Measurements from ENCODE around the gene GPX1.
"Not testable (repeated sequence)": the region's sequence is repeated elsewhere in the genome, so short reads cannot be mapped to it uniquely, and the experiment has no call there.

The GPX1 gene

DNA sequence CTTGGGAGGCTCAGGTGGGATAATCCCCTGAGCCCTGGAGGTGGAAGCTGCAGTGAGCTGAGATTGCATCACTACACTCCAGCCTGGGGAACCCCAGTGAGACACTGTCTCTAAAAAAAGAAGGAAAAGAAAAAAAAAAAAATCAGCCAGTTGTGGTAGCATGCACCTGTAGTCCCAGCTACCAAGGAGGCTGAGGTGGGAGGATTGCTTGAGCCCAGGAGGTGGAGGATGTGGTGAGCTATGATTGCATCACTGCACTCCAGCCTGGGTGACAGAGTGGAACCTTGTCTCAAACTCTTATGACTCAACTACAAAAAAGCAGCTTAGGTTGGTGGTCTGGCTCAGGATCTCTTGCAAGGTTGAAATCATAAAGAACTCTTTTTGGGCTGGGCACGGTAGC is 19.3 kb upstream of the GPX1 start:
- Mint-ChIP-seq H3K36me3 (peaks cover 11% of the 10 kb centered on the region), H3K9me3 (no peaks in the 10 kb centered on the region), H3K4me3 (peak overlapping the region; percentile 62), H3K4me1 (peaks cover 54% of the 10 kb centered on the region), H3K27ac (peak overlapping the region; percentile 82), H3K27me3 (no peaks in the 10 kb centered on the region)

DNA sequence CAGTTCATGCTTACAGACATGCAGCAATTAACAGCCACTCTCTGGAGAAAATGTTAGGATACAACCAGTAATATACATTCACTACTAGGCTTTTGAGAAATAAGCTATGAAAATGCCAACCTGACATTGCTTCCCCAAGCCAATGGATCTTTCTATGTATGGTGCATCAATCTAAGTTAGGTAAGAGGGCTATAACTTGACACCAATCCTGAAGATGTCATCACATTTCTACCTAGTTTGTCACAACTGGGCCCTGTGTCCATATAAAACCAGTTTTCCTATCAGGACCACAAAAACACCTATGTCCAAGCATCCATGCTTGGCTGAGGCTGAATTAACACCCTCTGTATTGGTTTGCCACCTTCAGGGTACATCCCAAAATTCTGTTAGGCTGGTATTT is 13.8 kb upstream of the GPX1 start:
- Mint-ChIP-seq H3K27me3 (no peaks in the 10 kb centered on the region), H3K4me1 (peaks cover 27% of the 10 kb centered on the region), H3K36me3 (peaks cover under 1% of the 10 kb centered on the region), H3K27ac (no peak overlapping the region), H3K4me3 (no peak overlapping the region), H3K9me3 (no peaks in the 10 kb centered on the region)

DNA sequence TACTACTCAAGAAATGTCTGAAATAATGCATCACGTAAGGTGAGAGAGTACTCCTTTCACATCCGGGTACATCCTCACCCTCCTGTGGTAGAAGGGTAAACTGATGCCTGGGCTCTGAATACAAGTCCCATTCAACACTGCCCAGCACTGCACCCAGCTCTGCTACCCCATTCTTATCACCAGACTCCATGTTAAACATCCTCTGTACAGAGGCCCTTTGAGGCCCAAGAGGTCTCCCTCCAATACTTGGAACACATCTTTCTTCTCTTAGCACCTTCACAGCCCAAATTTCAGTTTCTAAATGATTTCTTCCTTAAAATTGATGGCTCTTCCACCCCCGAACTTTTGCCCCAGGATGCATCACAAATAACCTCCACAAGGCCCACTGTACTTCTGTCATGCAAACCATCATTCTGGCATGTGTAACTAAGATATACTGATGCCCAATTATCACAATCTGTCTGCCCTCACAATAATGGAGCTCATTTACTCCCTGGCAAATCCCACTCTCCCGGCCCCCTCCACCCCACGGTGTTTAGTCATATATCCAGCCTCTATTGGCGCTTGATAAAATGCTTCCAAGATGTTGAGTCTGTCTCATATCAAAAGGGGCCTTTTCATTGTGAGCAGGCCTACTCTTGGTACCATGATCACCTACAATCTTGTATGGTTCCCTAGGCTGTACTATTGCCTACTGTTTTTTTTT is 12.6 kb upstream of the GPX1 start:
- peaks cover 21% of the 10 kb centered on the region for H3K4me1 Mint-ChIP-seq
- H3K9me3 Mint-ChIP-seq, result no peaks in the 10 kb centered on the region
- no peaks in the 10 kb centered on the region for H3K27me3 Mint-ChIP-seq
- no peaks in the 10 kb centered on the region for H3K36me3 Mint-ChIP-seq
- H3K4me3 Mint-ChIP-seq, result no peak overlapping the region
- H3K27ac Mint-ChIP-seq, result peak overlapping the region; percentile 14

DNA sequence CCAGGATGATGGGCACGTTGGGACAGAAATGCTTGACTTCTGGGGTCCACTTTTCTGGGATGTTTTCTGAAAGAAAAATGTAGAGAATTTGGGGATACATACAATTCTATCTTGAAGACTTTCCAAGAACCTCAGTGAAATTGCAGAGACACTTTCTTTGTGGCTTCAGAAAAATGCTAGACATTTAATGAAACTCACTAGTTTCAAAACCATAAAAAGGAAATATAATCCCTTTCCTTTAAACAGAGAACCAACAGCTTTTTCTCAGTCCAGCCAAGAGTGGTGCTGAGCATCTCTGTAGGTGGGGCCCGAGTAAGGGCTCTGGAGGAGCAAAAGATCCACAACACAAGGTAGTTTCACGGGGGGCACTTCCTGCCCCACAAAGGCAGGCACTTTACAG is 4.4 kb upstream of the GPX1 start:
- H3K36me3 Mint-ChIP-seq, result peaks cover 5% of the 10 kb centered on the region
- peaks cover 7% of the 10 kb centered on the region for H3K4me1 Mint-ChIP-seq
- H3K27me3 Mint-ChIP-seq, result no peaks in the 10 kb centered on the region
- no peak overlapping the region for H3K4me3 Mint-ChIP-seq
- no peaks in the 10 kb centered on the region for H3K9me3 Mint-ChIP-seq
- peak overlapping the region; percentile 87 for H3K27ac Mint-ChIP-seq

DNA sequence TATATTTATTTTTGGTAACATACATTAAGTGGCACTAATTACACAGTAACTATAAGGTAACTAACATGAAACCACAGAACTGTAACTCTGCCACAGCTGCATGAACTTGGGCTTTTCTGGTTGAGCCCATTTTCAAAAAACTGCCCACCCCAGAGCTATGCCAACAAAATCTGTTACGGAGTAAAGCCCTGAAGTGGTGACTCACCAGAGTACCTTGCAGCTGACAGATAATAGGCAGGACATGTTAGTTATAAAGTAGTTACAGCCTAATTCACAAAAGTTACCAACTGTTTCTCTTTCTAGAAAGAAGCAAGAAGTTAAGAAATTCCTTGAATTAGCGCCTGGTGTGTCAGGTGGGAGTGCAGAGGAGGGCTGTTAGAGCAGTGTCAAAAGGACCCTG is 1.5 kb upstream of the GPX1 start:
- Mint-ChIP-seq H3K9me3 (no peaks in the 10 kb centered on the region), H3K4me3 (no peak overlapping the region), H3K27ac (peak overlapping the region; percentile 30), H3K4me1 (peaks cover 19% of the 10 kb centered on the region), H3K27me3 (no peaks in the 10 kb centered on the region), H3K36me3 (peaks cover 11% of the 10 kb centered on the region)

DNA sequence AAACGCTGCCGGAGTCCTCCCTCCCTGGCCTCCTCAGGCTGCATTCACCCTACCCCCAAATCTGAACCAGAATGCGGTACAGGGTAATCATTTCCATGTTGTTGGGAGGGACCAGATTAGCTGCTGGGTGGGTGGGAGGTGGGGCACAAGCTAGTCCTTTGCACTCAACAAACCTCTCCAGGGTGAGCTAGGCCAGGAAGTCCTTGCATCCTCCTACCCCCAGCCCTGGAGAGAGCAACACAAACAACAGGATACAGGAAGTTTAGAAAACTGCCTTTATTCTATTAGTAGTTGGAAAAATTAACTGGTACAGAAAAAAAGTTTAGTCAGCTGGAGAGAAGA is 702 bp upstream of the GPX1 start:
- Mint-ChIP-seq H3K27ac (peak overlapping the region; percentile 92), H3K27me3 (no peaks in the 10 kb centered on the region), H3K9me3 (no peaks in the 10 kb centered on the region), H3K4me1 (peaks cover 19% of the 10 kb centered on the region), H3K4me3 (peak overlapping the region; percentile 96), H3K36me3 (peaks cover 11% of the 10 kb centered on the region)

DNA sequence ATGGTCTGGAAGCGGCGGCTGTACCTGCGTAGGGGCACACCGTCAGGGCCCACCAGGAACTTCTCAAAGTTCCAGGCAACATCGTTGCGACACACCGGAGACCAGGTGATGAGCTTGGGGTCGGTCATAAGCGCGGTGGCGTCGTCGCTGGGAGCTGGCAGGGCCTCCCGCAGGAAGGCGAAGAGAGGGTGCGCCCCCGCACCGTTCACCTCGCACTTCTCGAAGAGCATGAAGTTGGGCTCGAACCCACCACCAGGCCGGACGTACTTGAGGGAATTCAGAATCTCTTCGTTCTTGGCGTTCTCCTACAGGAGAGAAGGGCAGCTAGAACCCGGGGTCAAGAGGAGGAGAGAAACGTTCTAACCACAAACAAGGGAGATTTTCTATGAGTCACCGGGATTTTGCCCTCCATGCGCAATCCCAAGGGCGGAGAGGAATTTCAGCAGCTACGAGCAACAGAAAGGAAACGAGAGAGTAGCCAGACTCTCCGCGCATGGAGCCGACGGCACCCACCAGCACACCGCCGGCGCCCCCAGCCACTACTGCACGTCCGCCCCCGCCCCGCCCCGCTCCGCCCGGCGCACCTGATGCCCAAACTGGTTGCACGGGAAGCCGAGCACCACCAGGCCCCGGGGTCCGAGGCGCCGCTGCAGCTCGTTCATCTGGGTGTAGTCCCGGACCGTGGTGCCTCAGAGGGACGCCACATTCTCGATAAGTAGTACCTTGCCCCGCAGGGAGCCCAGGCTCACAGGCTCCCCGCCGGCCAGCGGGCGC is 523 bp downstream of the GPX1 start:
- Mint-ChIP-seq H3K4me1 (peaks cover 19% of the 10 kb centered on the region), H3K4me3 (peak overlapping the region; percentile 96), H3K27ac (peak overlapping the region; percentile 94), H3K36me3 (peaks cover 10% of the 10 kb centered on the region)
- H3K27me3 Mint-ChIP-seq, H3K9me3 Mint-ChIP-seq: not testable (repeated sequence)

DNA sequence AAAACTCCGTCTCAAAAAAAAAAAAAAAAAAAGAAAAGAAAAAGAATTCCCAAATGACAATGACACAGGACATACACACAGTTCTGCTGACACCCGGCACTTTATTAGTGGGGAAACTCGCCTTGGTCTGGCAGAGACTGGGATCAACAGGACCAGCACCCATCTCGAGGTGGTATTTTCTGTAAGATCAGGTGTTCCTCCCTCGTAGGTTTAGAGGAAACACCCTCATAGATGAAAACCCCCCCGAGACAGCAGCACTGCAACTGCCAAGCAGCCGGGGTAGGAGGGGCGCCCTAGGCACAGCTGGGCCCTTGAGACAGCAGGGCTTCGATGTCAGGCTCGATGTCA is 1.1 kb downstream of the GPX1 start:
- not testable (repeated sequence) for H3K9me3 Mint-ChIP-seq, H3K27me3 Mint-ChIP-seq, H3K36me3 Mint-ChIP-seq
- Mint-ChIP-seq H3K4me1 (peaks cover 19% of the 10 kb centered on the region), H3K4me3 (peak overlapping the region; percentile 96), H3K27ac (peak overlapping the region; percentile 94)

DNA sequence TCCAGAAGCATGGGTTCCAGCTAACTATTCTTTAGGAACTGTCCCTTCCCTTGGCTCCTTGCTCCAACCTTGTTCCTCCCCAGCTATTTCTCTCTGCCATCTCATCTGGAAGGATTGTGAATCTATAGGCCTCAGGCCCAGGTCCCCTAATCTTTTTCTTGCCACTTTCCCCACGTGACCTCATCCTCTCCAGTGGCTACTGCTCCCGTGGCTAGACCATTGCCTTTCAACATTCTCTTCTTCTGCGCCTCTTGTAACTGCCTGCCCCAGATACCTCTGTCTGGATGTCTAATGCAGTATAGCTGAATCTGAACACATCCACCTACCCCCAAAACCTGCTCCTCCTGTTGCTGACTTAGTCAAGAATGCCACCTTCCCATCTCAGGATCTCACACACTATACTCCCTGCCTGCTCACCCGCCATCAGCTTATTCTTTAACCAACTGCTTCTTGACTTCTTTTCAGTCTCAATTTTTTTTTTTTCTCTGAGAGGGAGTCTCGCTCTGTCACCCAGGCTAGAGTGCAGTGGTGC is 5.2 kb downstream of the GPX1 start:
- H3K27me3 Mint-ChIP-seq, result no peaks in the 10 kb centered on the region
- peaks cover 5% of the 10 kb centered on the region for H3K36me3 Mint-ChIP-seq
- H3K4me3 Mint-ChIP-seq, result no peak overlapping the region
- H3K27ac Mint-ChIP-seq, result no peak overlapping the region
- no peaks in the 10 kb centered on the region for H3K9me3 Mint-ChIP-seq
- H3K4me1 Mint-ChIP-seq, result peaks cover 14% of the 10 kb centered on the region

DNA sequence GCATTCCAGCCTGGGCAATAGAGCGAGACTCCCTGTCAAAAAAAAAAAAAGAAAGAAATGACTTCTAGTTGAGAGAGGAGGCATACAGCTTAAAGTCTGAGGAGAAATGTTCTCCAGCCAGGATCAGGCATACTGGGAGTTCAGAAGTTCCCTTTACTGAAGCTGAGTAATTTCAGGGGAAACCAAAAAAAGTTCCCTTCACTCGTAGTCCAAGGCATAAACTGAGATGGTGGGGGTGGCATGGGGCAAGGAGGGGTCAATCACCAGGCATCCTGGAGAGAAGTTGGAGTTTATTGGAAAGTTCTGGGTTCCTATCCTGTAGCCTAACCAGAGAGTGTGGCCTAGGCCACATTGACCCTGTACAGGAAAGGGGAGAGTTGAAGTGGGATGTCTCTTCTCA is 5.9 kb downstream of the GPX1 start:
- H3K27ac Mint-ChIP-seq, result no peak overlapping the region
- H3K27me3 Mint-ChIP-seq, result no peaks in the 10 kb centered on the region
- H3K4me3 Mint-ChIP-seq, result no peak overlapping the region
- H3K9me3 Mint-ChIP-seq, result no peaks in the 10 kb centered on the region
- H3K36me3 Mint-ChIP-seq, result peaks cover 5% of the 10 kb centered on the region
- peaks cover 9% of the 10 kb centered on the region for H3K4me1 Mint-ChIP-seq

DNA sequence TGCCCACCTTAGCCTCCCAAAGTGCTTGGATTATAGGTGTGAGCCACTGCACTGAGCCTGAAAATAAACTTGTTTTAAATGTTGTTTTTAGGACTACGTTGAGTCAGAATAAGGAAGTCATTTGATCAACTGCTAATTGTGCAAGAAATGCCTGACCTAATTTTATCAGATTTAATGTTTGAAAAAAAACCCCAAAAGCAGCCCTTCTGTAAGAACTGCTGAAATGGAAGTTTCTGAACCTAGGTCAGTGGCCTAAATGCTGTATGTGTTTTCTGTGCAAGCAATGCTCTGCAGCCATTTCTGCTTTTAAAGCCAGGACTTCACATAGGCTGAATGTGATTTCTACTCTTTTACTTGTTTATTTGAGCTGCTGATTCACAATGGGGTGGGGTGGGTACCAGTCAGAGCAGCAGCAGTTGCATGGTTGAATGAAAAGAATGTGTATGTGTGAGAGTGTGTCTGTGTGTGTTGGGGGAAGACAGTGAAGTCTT is 6.6 kb downstream of the GPX1 start:
- H3K9me3 Mint-ChIP-seq, result no peaks in the 10 kb centered on the region
- no peak overlapping the region for H3K4me3 Mint-ChIP-seq
- no peak overlapping the region for H3K27ac Mint-ChIP-seq
- peaks cover 5% of the 10 kb centered on the region for H3K36me3 Mint-ChIP-seq
- H3K4me1 Mint-ChIP-seq, result peaks cover 11% of the 10 kb centered on the region
- no peaks in the 10 kb centered on the region for H3K27me3 Mint-ChIP-seq

DNA sequence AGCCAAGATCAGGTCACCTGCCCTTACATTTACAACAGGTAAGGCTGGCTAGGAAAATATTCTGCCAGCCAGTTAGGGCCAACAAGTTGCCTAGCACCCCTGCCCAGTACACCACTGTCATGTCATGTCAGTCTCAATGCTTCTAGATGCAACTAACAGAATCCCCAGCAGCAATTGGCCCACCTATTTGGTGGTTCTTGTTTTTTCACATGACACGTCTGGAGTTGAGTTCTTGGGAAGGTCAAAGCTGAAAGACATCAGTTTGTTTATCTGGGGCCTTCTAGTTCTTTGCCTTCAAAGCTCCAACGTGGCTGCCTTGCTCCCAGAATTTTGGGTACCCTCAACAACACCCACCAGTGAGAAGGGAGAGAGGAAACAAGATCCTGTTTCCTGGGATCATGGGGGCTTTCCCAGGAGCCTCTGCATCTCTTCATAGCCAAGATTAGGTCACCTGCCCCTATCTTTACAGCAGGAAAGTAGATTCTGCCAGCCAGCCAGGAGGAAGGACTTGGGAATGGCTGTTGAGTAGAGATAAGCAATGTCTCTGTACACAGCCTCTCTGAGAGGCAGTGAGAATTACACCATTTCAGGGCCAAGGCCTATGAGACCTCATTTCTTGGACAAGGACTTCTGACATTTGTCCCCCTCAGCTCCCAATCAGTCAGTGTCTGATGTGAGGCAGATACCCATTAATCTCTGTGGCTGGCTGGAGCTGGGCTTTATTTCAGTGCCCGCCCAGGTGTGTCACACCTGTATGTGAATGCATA is 8.6 kb downstream of the GPX1 start:
- H3K27me3 Mint-ChIP-seq, result no peaks in the 10 kb centered on the region

DNA sequence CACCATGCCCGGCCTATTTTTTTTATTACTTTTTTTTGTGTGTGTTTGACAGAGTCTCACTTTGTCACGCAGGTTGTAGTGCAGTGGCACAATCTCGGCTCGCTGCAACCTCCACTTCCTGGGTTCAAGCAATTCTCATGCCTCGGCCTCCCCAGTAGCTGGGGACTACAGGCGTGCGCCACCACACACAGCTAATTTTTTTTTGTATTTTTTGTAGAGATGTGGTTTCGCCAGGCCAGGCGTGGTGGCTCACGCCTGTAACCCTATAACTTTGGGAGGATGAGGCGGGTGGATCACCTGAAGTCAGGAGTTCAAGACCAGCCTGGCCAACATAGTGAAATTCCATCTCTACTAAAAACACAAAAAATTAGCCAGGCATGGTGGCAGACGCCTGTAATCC is 9.8 kb downstream of the GPX1 start:
- not testable (repeated sequence) for H3K9me3 Mint-ChIP-seq, H3K36me3 Mint-ChIP-seq, H3K4me3 Mint-ChIP-seq, H3K27me3 Mint-ChIP-seq, H3K27ac Mint-ChIP-seq
- H3K4me1 Mint-ChIP-seq, result peaks cover 15% of the 10 kb centered on the region

More for the DNA sequence above, 8.6 kb downstream of the GPX1 start:
- Mint-ChIP-seq H3K27ac (no peak overlapping the region), H3K4me3 (no peak overlapping the region), H3K9me3 (no peaks in the 10 kb centered on the region), H3K36me3 (no peaks in the 10 kb centered on the region), H3K4me1 (peaks cover 15% of the 10 kb centered on the region)

DNA sequence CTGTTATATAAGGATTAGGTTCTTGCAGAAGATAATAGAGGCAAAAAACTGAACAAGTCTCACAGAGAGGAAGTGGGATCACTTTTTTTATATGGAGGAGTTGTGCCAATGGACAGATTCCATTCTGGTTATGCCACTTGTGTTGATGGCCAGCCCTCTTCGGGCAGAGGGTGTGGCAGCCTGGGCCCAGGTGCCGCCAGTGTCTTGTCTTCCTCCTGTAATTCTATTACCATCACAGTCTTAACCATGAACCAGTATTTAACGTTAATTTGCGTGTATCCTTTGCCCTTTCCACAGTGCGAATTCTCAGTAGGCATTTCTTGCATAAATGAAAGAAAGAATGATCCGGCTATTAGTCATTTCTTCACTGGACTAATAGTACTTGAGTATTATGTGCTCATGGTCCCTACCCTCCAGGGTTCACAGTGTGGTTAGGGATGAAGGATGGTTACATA is 11.3 kb downstream of the GPX1 start:
- Mint-ChIP-seq H3K36me3 (no peaks in the 10 kb centered on the region), H3K27me3 (no peaks in the 10 kb centered on the region), H3K4me1 (peaks cover 22% of the 10 kb centered on the region), H3K27ac (peak overlapping the region; percentile 72), H3K4me3 (no peak overlapping the region), H3K9me3 (no peaks in the 10 kb centered on the region)

DNA sequence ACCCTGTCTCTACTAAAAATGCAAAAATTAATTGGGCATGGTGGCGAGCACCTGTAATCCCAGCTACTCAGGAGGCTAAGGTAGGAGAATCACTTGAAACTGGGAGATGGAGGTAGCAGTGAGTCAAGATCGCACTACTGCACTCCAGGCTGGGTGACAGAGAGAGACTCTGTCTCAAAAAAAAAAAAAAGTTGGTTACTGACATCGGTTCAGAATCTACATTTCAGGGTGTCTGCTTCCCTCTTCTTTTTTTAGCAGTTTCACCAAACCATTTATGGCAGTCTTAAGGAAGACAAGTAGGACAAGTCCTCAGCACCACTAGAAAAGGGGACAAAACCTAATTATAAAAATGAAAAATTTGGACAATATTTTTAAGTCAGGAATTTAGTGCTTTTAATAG is 15.0 kb downstream of the GPX1 start:
- no peaks in the 10 kb centered on the region for H3K27me3 Mint-ChIP-seq
- no peaks in the 10 kb centered on the region for H3K9me3 Mint-ChIP-seq
- H3K27ac Mint-ChIP-seq, result no peak overlapping the region
- H3K36me3 Mint-ChIP-seq, result no peaks in the 10 kb centered on the region
- H3K4me1 Mint-ChIP-seq, result peaks cover 50% of the 10 kb centered on the region
- H3K4me3 Mint-ChIP-seq, result no peak overlapping the region

DNA sequence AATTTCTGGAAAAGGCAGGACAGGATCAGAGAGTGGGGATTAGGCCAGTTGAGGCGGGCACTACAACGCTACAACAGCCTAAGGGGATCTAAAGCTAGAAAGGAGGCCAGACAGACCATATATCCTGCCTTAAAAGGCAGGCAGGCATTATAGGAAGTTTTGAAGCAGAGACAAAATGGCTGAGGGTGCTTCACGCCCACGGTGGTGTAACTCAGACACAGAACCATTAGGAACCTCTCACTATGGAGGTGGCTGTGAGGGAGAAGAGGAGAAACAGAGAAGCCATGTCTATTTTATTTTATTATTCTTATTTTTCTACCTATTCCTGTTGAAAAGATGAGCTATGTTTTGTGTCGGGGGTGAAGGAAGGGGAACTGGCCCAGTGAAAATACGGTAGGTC is 16.2 kb downstream of the GPX1 start:
- no peaks in the 10 kb centered on the region for H3K27me3 Mint-ChIP-seq
- peak overlapping the region; percentile 93 for H3K27ac Mint-ChIP-seq
- H3K36me3 Mint-ChIP-seq, result no peaks in the 10 kb centered on the region
- H3K4me1 Mint-ChIP-seq, result peaks cover 56% of the 10 kb centered on the region
- no peaks in the 10 kb centered on the region for H3K9me3 Mint-ChIP-seq
- peak overlapping the region; percentile 21 for H3K4me3 Mint-ChIP-seq
